ENCODE data around the gene BATF3. TPM values are rescaled to one million over a fixed set of nuclear protein-coding genes. Genes with fewer than 3 reads are reported as not detected.
"Not testable (repeated sequence)": the region's sequence is repeated elsewhere in the genome, so short reads cannot be mapped to it uniquely, and the experiment has no call there.

The BATF3 gene
- total and polyA plus RNA-seq, 3 donors from 2014 or later: 1.1 to 4.2 (median 2.5) TPM

DNA sequence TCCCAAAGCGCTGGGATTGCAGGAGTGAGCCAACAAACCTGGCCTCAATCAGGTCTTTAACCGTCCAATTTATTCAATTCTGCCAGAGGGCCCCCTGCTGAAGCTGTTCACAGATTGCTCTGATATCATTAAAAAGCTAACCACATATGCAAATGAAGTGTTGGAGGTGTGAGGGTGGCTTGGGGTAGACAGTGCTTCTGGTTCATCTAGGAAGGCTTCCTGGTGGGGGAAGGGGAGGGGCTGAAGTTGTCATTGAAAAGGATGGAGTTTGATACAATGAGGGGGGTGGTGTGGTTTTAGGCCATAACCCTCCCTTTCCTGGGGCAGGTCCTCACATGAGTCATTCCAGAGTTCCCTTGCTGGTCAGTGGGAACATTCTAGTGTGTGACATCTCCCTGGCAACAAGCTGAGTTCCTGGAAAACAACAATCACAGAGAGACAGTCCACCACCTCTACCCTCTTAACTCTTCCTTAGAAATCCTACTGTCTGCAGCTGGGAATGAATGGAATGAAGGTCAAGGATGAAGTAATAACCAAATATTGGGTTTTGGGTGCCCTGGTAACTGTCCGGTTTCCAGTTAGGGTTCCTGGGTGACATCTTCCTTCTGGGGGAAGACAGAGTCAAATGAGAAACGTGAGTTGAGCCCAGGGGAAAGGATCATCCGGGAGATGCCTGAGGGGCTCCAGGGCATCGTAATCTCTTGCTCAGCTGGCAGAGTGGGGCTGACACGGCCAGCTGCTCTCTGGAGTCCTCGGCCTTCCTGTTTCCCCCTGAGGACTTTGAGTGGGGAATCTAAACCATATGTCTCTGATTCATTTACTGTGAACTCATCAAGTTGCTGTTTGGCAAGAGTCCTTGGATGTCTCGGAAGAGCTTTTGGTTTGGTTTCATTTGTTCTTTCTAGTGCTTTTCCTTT is 32.2 kb downstream of the BATF3 start:
- intact Hi-C loops (cut with DNase I; ENCODE audit: low total_unique reads): loop anchor here (5.0 kb wide), 1 partner anchor 115 kb away; no protein-coding TSS in a partner anchor
- H3K4me3 ChIP-seq: no peak overlapping the region
- no peaks in the 10 kb centered on the region for H3K27me3 ChIP-seq
- no peaks in the 10 kb centered on the region for H3K9me3 ChIP-seq
- WGBS, 2 donors: 60 to 62% methylated on average over 8 to 9 of the region's 9 CpGs
- TF ChIP-seq, protein P1, sequence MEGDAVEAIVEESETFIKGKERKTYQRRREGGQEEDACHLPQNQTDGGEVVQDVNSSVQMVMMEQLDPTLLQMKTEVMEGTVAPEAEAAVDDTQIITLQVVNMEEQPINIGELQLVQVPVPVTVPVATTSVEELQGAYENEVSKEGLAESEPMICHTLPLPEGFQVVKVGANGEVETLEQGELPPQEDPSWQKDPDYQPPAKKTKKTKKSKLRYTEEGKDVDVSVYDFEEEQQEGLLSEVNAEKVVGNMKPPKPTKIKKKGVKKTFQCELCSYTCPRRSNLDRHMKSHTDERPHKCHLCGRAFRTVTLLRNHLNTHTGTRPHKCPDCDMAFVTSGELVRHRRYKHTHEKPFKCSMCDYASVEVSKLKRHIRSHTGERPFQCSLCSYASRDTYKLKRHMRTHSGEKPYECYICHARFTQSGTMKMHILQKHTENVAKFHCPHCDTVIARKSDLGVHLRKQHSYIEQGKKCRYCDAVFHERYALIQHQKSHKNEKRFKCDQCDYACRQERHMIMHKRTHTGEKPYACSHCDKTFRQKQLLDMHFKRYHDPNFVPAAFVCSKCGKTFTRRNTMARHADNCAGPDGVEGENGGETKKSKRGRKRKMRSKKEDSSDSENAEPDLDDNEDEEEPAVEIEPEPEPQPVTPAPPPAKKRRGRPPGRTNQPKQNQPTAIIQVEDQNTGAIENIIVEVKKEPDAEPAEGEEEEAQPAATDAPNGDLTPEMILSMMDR (IDR thresholded peaks at IDR 0.05): no peak
- no peak for TF ChIP-seq POLR2A (IDR thresholded peaks at IDR 0.05)
- H3K27ac ChIP-seq: peak overlapping the region in 1 of 2 donors; percentile 62
- peaks cover 8% of the 10 kb centered on the region for H3K4me1 ChIP-seq
- peak; percentile 32 for DNase-seq
- H3K36me3 ChIP-seq (ENCODE audit: low read depth, missing control alignments): no peaks in the 10 kb centered on the region

DNA sequence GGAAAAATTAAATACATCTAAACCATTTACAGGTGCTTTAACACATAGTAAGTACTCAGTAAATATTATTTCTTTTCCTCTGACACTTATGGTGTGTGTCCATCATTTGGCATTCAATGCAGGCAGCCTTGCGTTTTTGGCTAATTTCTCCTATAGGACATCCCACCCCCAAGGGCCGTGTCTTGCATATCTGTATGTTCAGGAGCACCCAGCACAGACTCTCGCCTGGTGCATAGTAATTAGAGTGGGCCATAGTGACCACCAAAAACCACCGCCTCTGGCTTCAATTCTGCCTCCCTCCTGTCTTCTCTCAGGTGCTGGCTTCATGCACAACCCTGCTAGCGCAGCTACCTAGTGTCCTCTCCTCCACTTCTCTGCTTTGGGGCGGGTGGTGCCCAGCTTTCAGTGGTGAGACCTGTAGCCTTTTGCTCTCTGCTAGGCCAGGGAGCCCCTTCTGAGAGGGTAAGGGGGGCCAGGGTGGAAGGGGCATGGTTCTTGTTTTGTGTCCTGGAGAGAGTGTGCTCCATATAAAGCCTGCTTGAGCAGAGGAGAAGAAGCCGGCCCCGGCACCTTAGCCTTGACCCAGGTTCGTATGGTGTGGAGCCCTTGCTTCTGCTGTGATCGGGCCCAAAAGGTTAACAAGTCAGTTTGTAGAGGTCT is 33.4 kb downstream of the BATF3 start:
- no peak for DNase-seq
- Histone ChIP-seq H3K27me3 (no peaks in the 10 kb centered on the region), H3K36me3 (ENCODE audit: low read depth, missing control alignments) (no peaks in the 10 kb centered on the region), H3K4me1 (peaks cover 8% of the 10 kb centered on the region), H3K9me3 (no peaks in the 10 kb centered on the region), H3K27ac (no peak overlapping the region), H3K4me3 (no peak overlapping the region)
- intact Hi-C loops (cut with DNase I; ENCODE audit: low total_unique reads): loop anchor here (5.0 kb wide), 1 partner anchor 116 kb away; no protein-coding TSS in a partner anchor
- no peak for TF ChIP-seq POLR2A (IDR thresholded peaks at IDR 0.05)
- TF ChIP-seq, protein P1 (IDR thresholded peaks at IDR 0.05): no peak
- 65 to 71% methylated on average over 10 of the region's 10 CpGs for WGBS, 2 donors

- peak; percentile 86 for DNase-seq
- peaks cover 8% of the 10 kb centered on the region for H3K4me1 ChIP-seq
- no peaks in the 10 kb centered on the region for H3K27me3 ChIP-seq
- no peaks in the 10 kb centered on the region for H3K36me3 ChIP-seq (ENCODE audit: low read depth, missing control alignments)
- 12% methylated on average over 25 to 37 of the region's 37 CpGs for WGBS, 2 donors
- TF ChIP-seq POLR2A (IDR thresholded peaks at IDR 0.05): no peak
- TF ChIP-seq, protein P1 (IDR thresholded peaks at IDR 0.05): peak; percentile 75 to 94 (median 86)
- H3K9me3 ChIP-seq: no peaks in the 10 kb centered on the region
- intact Hi-C loops (cut with DNase I; ENCODE audit: low total_unique reads): loop anchor here (5.0 kb wide), 1 partner anchor 117 kb away; no protein-coding TSS in a partner anchor
- peak overlapping the region; percentile 51 to 73 for H3K4me3 ChIP-seq
- peak overlapping the region; percentile 39 to 72 for H3K27ac ChIP-seq
Measured at GRCh38 chr1:212665241-212666115, 34.2 kb downstream of the BATF3 start.

GRCh38 chr1:212664409-212665199 is 35.0 kb downstream of the BATF3 start:
- Histone ChIP-seq H3K27ac (peak overlapping the region in 1 of 2 donors; percentile 39), H3K9me3 (no peaks in the 10 kb centered on the region), H3K4me3 (no peak overlapping the region), H3K4me1 (peaks cover 8% of the 10 kb centered on the region), H3K36me3 (ENCODE audit: low read depth, missing control alignments) (no peaks in the 10 kb centered on the region), H3K27me3 (no peaks in the 10 kb centered on the region)
- WGBS, 2 donors: 53 to 60% methylated on average over 11 of the region's 11 CpGs
- no peak for DNase-seq
- intact Hi-C loops (cut with DNase I; ENCODE audit: low total_unique reads): loop anchor here (5.0 kb wide), 1 partner anchor 118 kb away; no protein-coding TSS in a partner anchor
- TF ChIP-seq, protein P1 (IDR thresholded peaks at IDR 0.05): no peak
- no peak for TF ChIP-seq POLR2A (IDR thresholded peaks at IDR 0.05)

DNA sequence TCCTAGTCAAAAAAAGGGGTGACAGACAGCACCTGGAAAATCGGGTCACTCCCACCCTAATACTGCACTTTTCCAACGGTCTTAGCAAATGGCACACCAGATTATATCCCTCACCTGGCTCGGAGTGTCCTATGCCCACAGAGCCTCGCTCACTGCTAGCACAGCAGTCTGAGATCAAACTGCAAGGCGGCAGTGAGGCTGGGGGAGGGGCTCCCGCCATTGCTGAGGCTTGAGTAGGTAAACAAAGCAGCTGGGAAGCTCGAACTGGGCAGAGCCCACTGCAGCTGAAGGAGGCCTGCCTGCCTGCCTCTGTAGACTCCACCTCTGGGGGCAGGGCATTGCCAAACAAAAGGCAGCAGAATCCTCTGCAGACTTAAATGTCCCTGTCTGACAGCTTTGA is 41.4 kb downstream of the BATF3 start:
- H3K36me3 ChIP-seq (ENCODE audit: low read depth, missing control alignments); H3K27me3 ChIP-seq; H3K9me3 ChIP-seq; intact Hi-C loops (cut with DNase I; ENCODE audit: low total_unique reads); H3K4me3 ChIP-seq; DNase-seq; H3K4me1 ChIP-seq; H3K27ac ChIP-seq: not testable (repeated sequence)
- WGBS, 2 donors: 71 to 73% methylated on average over 6 to 7 of the region's 7 CpGs
